ENCODE data around the gene TERT. TPM values are rescaled to one million over a fixed set of nuclear protein-coding genes. Genes with fewer than 3 reads are reported as not detected.
"Not testable (repeated sequence)": the region's sequence is repeated elsewhere in the genome, so short reads cannot be mapped to it uniquely, and the experiment has no call there.

TERT gene
- total and polyA plus RNA-seq, 2 of the 13 experiments (the other 11 are each of a cell fraction or from before 2014, with no cell fraction given) = 4.3 to 5.9 TPM

DNA sequence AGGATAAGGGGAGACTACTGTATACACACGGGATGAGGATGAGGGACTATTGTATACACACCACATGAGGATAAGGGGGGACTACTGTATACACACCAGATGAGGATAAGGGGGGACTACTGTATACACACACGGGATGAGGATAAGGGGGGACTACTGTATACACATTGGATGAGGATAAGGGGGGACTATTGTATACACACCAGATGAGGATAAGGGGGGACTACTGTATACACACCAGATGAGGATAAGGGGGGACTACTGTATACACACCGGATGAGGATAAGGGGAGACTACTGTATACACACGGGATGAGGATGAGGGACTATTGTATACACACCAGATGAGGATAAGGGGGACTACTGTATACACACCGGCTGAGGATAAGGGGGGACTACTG is 38.4 kb upstream of the TERT start:
- TF ChIP-seq ZKSCAN8 (CRISPR knock-in tag; IDR thresholded peaks at IDR 0.05; ENCODE audit: borderline replicate concordance) = 0 out of 2 replicates have a peak, but pooled peaks have one; percentile 31
- peak; percentile 36 for DNase-seq (ENCODE audit: low spot score)
- H3K79me2 ChIP-seq (ENCODE audit: insufficient read depth, low read length); H3K4me2 ChIP-seq (ENCODE audit: low read depth, low read length); H3K27ac ChIP-seq (ENCODE audit: extremely low read length, insufficient read depth, low read length); H3K9me3 ChIP-seq (ENCODE audit: low read length); ATAC-seq; H2AFZ ChIP-seq (ENCODE audit: low read length); H3K27me3 ChIP-seq (ENCODE audit: control insufficient read depth in 1 of 2, insufficient read depth in 2 of 2, low read length in 2 of 2); BruUV-seq (replicated peaks); intact Hi-C loops (cut with micrococcal nuclease; ENCODE audit: unreplicated experiment); H3K4me1 ChIP-seq (ENCODE audit: insufficient read depth, low read length); H3K9ac ChIP-seq (ENCODE audit: insufficient read depth, low read depth, low read length); H3K4me3 ChIP-seq (replicated peaks in 1 of 3; ENCODE audit: insufficient read depth in 1 of 3, low read depth in 2 of 3, low read length in 3 of 3); CTCF ChIA-PET (ENCODE audit: low intra/inter-chr PET ratio, low total read pairs); in situ Hi-C loops (cut with HindIII; ENCODE audit: extremely low pct_ligation_motif_present, low pct_unique_long_range_greater_than_20kb); POLR2A ChIA-PET: not testable (repeated sequence)
- FAIRE-seq = peak; percentile 90
- WGBS (ENCODE audit: low lambda C conversion rate) = 92% methylated on average over 5 of the region's 5 CpGs
- peaks cover 17% of the 10 kb centered on the region for H4K20me1 ChIP-seq (ENCODE audit: insufficient read depth, low read length)
- H3K36me3 ChIP-seq (replicated peaks in 1 of 2; ENCODE audit: control insufficient read depth in 1 of 2, insufficient read depth in 2 of 2, low read length in 2 of 2) = peaks cover 33 to 62% of the 10 kb centered on the region in 2 experiments; a peak in 4 of 5 replicates

DNA sequence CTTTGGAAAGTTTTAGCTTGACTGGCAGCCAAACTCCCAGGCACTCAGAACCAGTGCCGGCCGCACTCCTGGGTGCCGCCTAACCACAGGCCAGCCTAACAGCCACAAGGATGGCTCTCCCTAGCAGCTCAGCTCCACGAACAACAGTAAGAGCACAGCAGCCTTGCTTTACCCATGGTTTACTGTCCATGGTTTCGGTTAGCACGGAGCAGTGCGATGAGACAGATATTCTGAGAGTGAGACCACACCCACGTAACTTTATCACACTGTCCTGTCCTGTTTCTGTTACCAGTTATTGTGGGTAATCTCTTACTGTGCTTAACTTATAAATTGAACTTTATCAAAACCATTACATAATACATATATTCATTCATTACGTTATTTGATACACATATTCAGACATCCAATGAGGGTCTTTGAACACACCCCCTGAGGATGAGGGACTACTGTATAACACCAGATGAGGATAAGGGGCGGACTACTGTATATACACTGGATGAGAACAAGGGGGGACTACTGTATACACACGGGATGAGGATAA is 37.7 kb upstream of the TERT start:
- H3K27me3 ChIP-seq (ENCODE audit: control insufficient read depth in 1 of 2, insufficient read depth in 2 of 2, low read length in 2 of 2) = no peaks in the 10 kb centered on the region
- H2AFZ ChIP-seq (ENCODE audit: low read length) = no peak overlapping the region
- H3K4me3 ChIP-seq (replicated peaks in 1 of 3; ENCODE audit: insufficient read depth in 1 of 3, low read depth in 2 of 3, low read length in 3 of 3) = no peak overlapping the region
- BruUV-seq (replicated peaks) = no TSS peak
- intact Hi-C loops (cut with micrococcal nuclease; ENCODE audit: unreplicated experiment) (no loop called here), in situ Hi-C loops (cut with HindIII; ENCODE audit: extremely low pct_ligation_motif_present, low pct_unique_long_range_greater_than_20kb) (no loop called here)
- H3K79me2 ChIP-seq (ENCODE audit: insufficient read depth, low read length) = no peaks in the 10 kb centered on the region
- 91% methylated on average over 8 of the region's 11 CpGs for WGBS (ENCODE audit: low lambda C conversion rate)
- ChIA-PET POLR2A (no interaction called here), CTCF (ENCODE audit: low intra/inter-chr PET ratio, low total read pairs) (no interaction called here)
- H3K4me2 ChIP-seq (ENCODE audit: low read depth, low read length) = no peak overlapping the region
- H3K36me3 ChIP-seq (replicated peaks in 1 of 2; ENCODE audit: control insufficient read depth in 1 of 2, insufficient read depth in 2 of 2, low read length in 2 of 2) = peaks cover 31 to 54% of the 10 kb centered on the region in 2 experiments; a peak in 4 of 5 replicates
- TF ChIP-seq ZNF180 (CRISPR knock-in tag; IDR thresholded peaks at IDR 0.05; ENCODE audit: borderline replicate concordance, low read depth) (no peak), AHR (CRISPR knock-in tag; IDR thresholded peaks at IDR 0.05) (no peak), ZGPAT (CRISPR knock-in tag; IDR thresholded peaks at IDR 0.05) (no peak), KMT2A (CRISPR knock-in tag; IDR thresholded peaks at IDR 0.05) (no peak), GTF2F1 (IDR thresholded peaks at IDR 0.05; ENCODE audit: low read length) (no peak), MXD3 (CRISPR knock-in tag; IDR thresholded peaks at IDR 0.05) (no peak), RBAK (CRISPR knock-in tag; IDR thresholded peaks at IDR 0.05) (no peak)
- peaks cover 10% of the 10 kb centered on the region for H3K4me1 ChIP-seq (ENCODE audit: insufficient read depth, low read length)
- DNase-seq (ENCODE audit: low spot score) = no peak
- H3K9me3 ChIP-seq (ENCODE audit: low read length) = no peaks in the 10 kb centered on the region
- H4K20me1 ChIP-seq (ENCODE audit: insufficient read depth, low read length) = peaks cover 20% of the 10 kb centered on the region
- H3K27ac ChIP-seq (ENCODE audit: extremely low read length, insufficient read depth, low read length) = no peak overlapping the region
- H3K9ac ChIP-seq (ENCODE audit: insufficient read depth, low read depth, low read length) = no peak overlapping the region
- peak; percentile 65 for ATAC-seq
- no peak for FAIRE-seq

All from HepG2 (cell line).